GM06990 (cell line): Measurements from ENCODE around the gene BAIAP2L1.
A peak's percentile ranks its signal among the peaks of the same experiment; 100 is the strongest.

ENCODE experiments used
- DNase-seq: peaks from one replicate; pipeline ENCODE4 v3.0.0-alpha.2; 2011; ENCODE audit not compliant: insufficient read length; ENCODE audit errors: extremely low read depth
- H3K27me3 ChIP-seq: replicated peaks from 2 replicates; pipeline ENCODE4 v1.6.0; 2011; ENCODE audit warnings: low read length; ENCODE audit not compliant: control insufficient read depth, insufficient read depth
- H3K36me3 ChIP-seq: 2 replicates; pipeline ENCODE4 v1.5.1; 2011; ENCODE audit warnings: low read length; ENCODE audit not compliant: control insufficient read depth, insufficient read depth
- H3K4me3 ChIP-seq: replicated peaks from 2 replicates; pipeline ENCODE4 v1.5.1; 2011; ENCODE audit warnings: low read depth, mild to moderate bottlenecking, control low read depth, low read length
- CTCF ChIP-seq: IDR thresholded peaks from 2 replicates; pipeline ENCODE4 v1.5.1; 2011; ENCODE audit warnings: low read length, control low read depth, mild to moderate bottlenecking, inconsistent platforms; ENCODE audit not compliant: insufficient read depth, poor library complexity, severe bottlenecking

The BAIAP2L1 gene

GRCh38 chr7:98399890-98400541 is 874 bp downstream of the BAIAP2L1 start:
- no peaks in the 10 kb centered on the region; the same call in 1 of the 2 replicates for H3K36me3 ChIP-seq
- TF ChIP-seq CTCF, result no peak
- no peaks in the 10 kb centered on the region for H3K27me3 ChIP-seq
- peak; percentile 57 for DNase-seq
- H3K4me3 ChIP-seq, result peak overlapping the region; percentile 92

GRCh38 chr7:98399462-98399861 is 1.4 kb downstream of the BAIAP2L1 start:
- DNase-seq, result no peak
- Histone ChIP-seq H3K27me3 (no peaks in the 10 kb centered on the region), H3K4me3 (peak overlapping the region; percentile 92), H3K36me3 (no peaks in the 10 kb centered on the region; the same call in 1 of the 2 replicates)
- no peak for TF ChIP-seq CTCF

- no peak for TF ChIP-seq CTCF
- H3K36me3 ChIP-seq, result no peaks in the 10 kb centered on the region; the same call in 1 of the 2 replicates
- peak overlapping the region; percentile 92 for H3K4me3 ChIP-seq
- DNase-seq, result no peak
- H3K27me3 ChIP-seq, result no peaks in the 10 kb centered on the region
Observed at GRCh38 chr7:98398567-98399372, 2.1 kb downstream of the BAIAP2L1 start.

GRCh38 chr7:98396768-98397167 is 4.1 kb downstream of the BAIAP2L1 start:
- TF ChIP-seq CTCF, result no peak
- no peaks in the 10 kb centered on the region for H3K27me3 ChIP-seq
- no peak for DNase-seq
- H3K4me3 ChIP-seq, result no peak overlapping the region
- H3K36me3 ChIP-seq, result no peaks in the 10 kb centered on the region

GRCh38 chr7:98395951-98396350 is 4.9 kb downstream of the BAIAP2L1 start:
- no peak for DNase-seq
- no peak overlapping the region for H3K4me3 ChIP-seq
- TF ChIP-seq CTCF, result no peak
- no peaks in the 10 kb centered on the region for H3K36me3 ChIP-seq
- H3K27me3 ChIP-seq, result no peaks in the 10 kb centered on the region
